CD4-positive, alpha-beta memory T cell (primary cell): ENCODE results near the gene THSD4. TPM values are rescaled to one million over a fixed set of nuclear protein-coding genes. Genes with fewer than 3 reads are reported as not detected.

Experiments used
- CTCF ChIA-PET: fragments of 350-600 bp; sonication (Branson Sonifier 250); formaldehyde crosslinking; loops from one replicate; lab custom pipeline; 2021; ENCODE audit warnings: inconsistent platforms; ENCODE audit not compliant: partially characterized antibody; lab: Charles Lee
- POLR2A ChIA-PET: fragments of 350-600 bp; sonication (Branson Sonifier 250); formaldehyde crosslinking; loops from one replicate; lab custom pipeline; 2021; ENCODE audit not compliant: partially characterized antibody; lab: Charles Lee
- DNase-seq, 5 donors: peaks; one replicate each; pipeline versions ENCODE4 v3.0.0 to v3.0.0-alpha.2; 2020 to 2022; ENCODE audit warnings: mixed read lengths in 1 of 5
- H3K27ac ChIP-seq: one replicate; pipeline ENCODE4 v1.7.0; 2013; ENCODE audit warnings: low read depth, low read length
- H3K27me3 ChIP-seq: 2 replicates; pipeline ENCODE4 v1.7.0; 2013; ENCODE audit warnings: mild to moderate bottlenecking, low read length, moderate library complexity; ENCODE audit not compliant: insufficient read depth
- H3K36me3 ChIP-seq: 2 replicates; pipeline ENCODE4 v1.7.0; 2013; ENCODE audit warnings: mild to moderate bottlenecking, low read length, moderate library complexity; ENCODE audit not compliant: insufficient read depth
- H3K4me1 ChIP-seq: 2 replicates; pipeline ENCODE4 v1.7.0; 2013; ENCODE audit warnings: mild to moderate bottlenecking, low read length, moderate library complexity; ENCODE audit not compliant: insufficient read depth
- H3K4me3 ChIP-seq, 2 donors: one replicate each; pipeline ENCODE4 v1.7.0; 2013; ENCODE audit warnings: low read length in 2 of 2, mild to moderate bottlenecking in 1 of 2
- H3K9me3 ChIP-seq, 2 donors: one replicate each; pipeline ENCODE4 v1.7.0; 2013; ENCODE audit warnings: low read length in 2 of 2, control low read depth in 1 of 2; ENCODE audit not compliant: control insufficient read depth in 1 of 2
- H3K27ac Mint-ChIP-seq, 7 donors: one replicate each; pipeline ENCODE4 v1.8.0; 2020 to 2021; ENCODE audit warnings: mixed read lengths in 7 of 7, mild to moderate bottlenecking in 6 of 7, inconsistent platforms in 3 of 7, moderate library complexity in 3 of 7
- H3K27me3 Mint-ChIP-seq, 2 donors: one replicate each; pipeline ENCODE4 v1.8.0; 2020 to 2021; ENCODE audit warnings: mixed read lengths in 2 of 2
- H3K36me3 Mint-ChIP-seq, 2 donors: one replicate each; pipeline ENCODE4 v1.8.0; 2020 to 2021; ENCODE audit warnings: mixed read lengths in 2 of 2, inconsistent platforms in 1 of 2, mild to moderate bottlenecking in 1 of 2
- H3K4me1 Mint-ChIP-seq, 4 donors: one replicate each; pipeline ENCODE4 v1.8.0; 2020 to 2021; ENCODE audit warnings: mixed read lengths in 4 of 4, mild to moderate bottlenecking in 1 of 4
- H3K4me3 Mint-ChIP-seq, 8 donors: one replicate each; pipeline ENCODE4 v1.8.0; 2020 to 2021; ENCODE audit warnings: mixed read lengths in 8 of 8, mild to moderate bottlenecking in 7 of 8, moderate library complexity in 6 of 8, inconsistent platforms in 3 of 8
- H3K9me3 Mint-ChIP-seq, 8 donors: one replicate each; pipeline ENCODE4 v1.8.0; 2020 to 2021; ENCODE audit warnings: mixed read lengths in 8 of 8, mild to moderate bottlenecking in 5 of 8, inconsistent platforms in 3 of 8, moderate library complexity in 1 of 8
- intact Hi-C: fragments of 100-400 bp; cut with micrococcal nuclease; formaldehyde crosslinking; loops from one replicate; pipeline ENCODE4 v1.15.1; 2023
- polyA plus RNA-seq, 2 donors: library from polyadenylated mRNA; unstranded; fragments of 300-500 nt; fragmentation: Illumina TruSeq; gene quantifications; one replicate each; pipeline ENCODE4 v1.2.3, GENCODE V29; 2021
- total RNA-seq, 2 experiments: library from RNA; stranded (reverse); gene quantifications; one replicate each; pipeline ENCODE4 v1.2.3, GENCODE V29; 2021

THSD4 gene
- total and polyA plus RNA-seq, 4 experiments from 2014 or later = not detected

- ChIA-PET POLR2A (no interaction called here), CTCF (interaction anchor here (1.9 kb wide), 1 partner anchor 13 kb away, joined by 7 read pairs; no protein-coding TSS in a partner anchor)
- Histone ChIP-seq H3K36me3 (no peaks in the 10 kb centered on the region), H3K9me3 (no peaks in the 10 kb centered on the region), H3K4me3 (no peak overlapping the region), H3K4me1 (no peaks in the 10 kb centered on the region), H3K27ac (no peak overlapping the region), H3K27me3 (no peaks in the 10 kb centered on the region)
- Mint-ChIP-seq H3K27ac (no peak overlapping the region), H3K4me1 (peaks cover 0 to 3% (median 0%) of the 10 kb centered on the region in 4 donors), H3K36me3 (no peaks in the 10 kb centered on the region), H3K9me3 (peaks cover 0 to 22% (median 12%) of the 10 kb centered on the region in 8 donors), H3K27me3 (peaks cover 10 to 12% of the 10 kb centered on the region in 2 donors), H3K4me3 (no peak overlapping the region)
- no peak for DNase-seq
- intact Hi-C loops = no loop called here
Observed at GRCh38 chr15:71756599-71757352, 641.5 kb downstream of the THSD4 start.

GRCh38 chr15:71757741-71758530 lies 642.7 kb downstream of the THSD4 start:
- no peaks in the 10 kb centered on the region for H3K9me3 ChIP-seq
- Mint-ChIP-seq H3K36me3 (no peaks in the 10 kb centered on the region), H3K4me3 (no peak overlapping the region), H3K9me3 (peaks cover 0 to 25% (median 15%) of the 10 kb centered on the region in 8 donors), H3K4me1 (no peaks in the 10 kb centered on the region), H3K27me3 (peaks cover 13 to 16% of the 10 kb centered on the region in 2 donors), H3K27ac (no peak overlapping the region)
- no peak overlapping the region for H3K4me3 ChIP-seq
- H3K27ac ChIP-seq = no peak overlapping the region
- CTCF ChIA-PET = interaction anchor here (1.9 kb wide), 1 partner anchor 14 kb away, joined by 7 read pairs; no protein-coding TSS in a partner anchor
- no peak for DNase-seq
- no peaks in the 10 kb centered on the region for H3K36me3 ChIP-seq
- no peaks in the 10 kb centered on the region for H3K4me1 ChIP-seq
- POLR2A ChIA-PET = no interaction called here
- no peaks in the 10 kb centered on the region for H3K27me3 ChIP-seq
- intact Hi-C loops = no loop called here

- H3K27ac Mint-ChIP-seq = no peak overlapping the region
- ChIA-PET CTCF (no interaction called here), POLR2A (no interaction called here)
- DNase-seq = no peak
- H3K4me3 Mint-ChIP-seq = no peak overlapping the region
- H3K4me1 ChIP-seq = no peaks in the 10 kb centered on the region
- no peaks in the 10 kb centered on the region for H3K9me3 ChIP-seq
- no peaks in the 10 kb centered on the region for H3K27me3 ChIP-seq
- no peaks in the 10 kb centered on the region for H3K36me3 ChIP-seq
- no peak overlapping the region for H3K27ac ChIP-seq
- intact Hi-C loops = no loop called here
- no peaks in the 10 kb centered on the region for H3K4me1 Mint-ChIP-seq
- H3K4me3 ChIP-seq = no peak overlapping the region
- no peaks in the 10 kb centered on the region for H3K36me3 Mint-ChIP-seq
- peaks cover 0 to 25% (median 15%) of the 10 kb centered on the region in 8 donors for H3K9me3 Mint-ChIP-seq
- peaks cover 13 to 16% of the 10 kb centered on the region in 2 donors for H3K27me3 Mint-ChIP-seq
Observed at GRCh38 chr15:71758711-71759110, 643.4 kb downstream of the THSD4 start.

- Histone ChIP-seq H3K9me3 (no peaks in the 10 kb centered on the region), H3K27me3 (peaks cover 3% of the 10 kb centered on the region), H3K4me1 (no peaks in the 10 kb centered on the region), H3K36me3 (no peaks in the 10 kb centered on the region), H3K4me3 (no peak overlapping the region), H3K27ac (no peak overlapping the region)
- H3K27me3 Mint-ChIP-seq = peaks cover 6 to 14% of the 10 kb centered on the region in 2 donors
- no peak overlapping the region for H3K27ac Mint-ChIP-seq
- CTCF ChIA-PET = no interaction called here
- H3K4me1 Mint-ChIP-seq = no peaks in the 10 kb centered on the region
- POLR2A ChIA-PET = no interaction called here
- H3K36me3 Mint-ChIP-seq = no peaks in the 10 kb centered on the region
- peaks cover 0 to 25% (median 13%) of the 10 kb centered on the region in 8 donors for H3K9me3 Mint-ChIP-seq
- DNase-seq = no peak
- no peak overlapping the region for H3K4me3 Mint-ChIP-seq
- intact Hi-C loops = no loop called here
Observed at GRCh38 chr15:71760852-71761251, 645.6 kb downstream of the THSD4 start.

- Mint-ChIP-seq H3K36me3 (no peaks in the 10 kb centered on the region), H3K27ac (no peak overlapping the region), H3K9me3 (peaks cover 0 to 25% (median 13%) of the 10 kb centered on the region in 8 donors), H3K27me3 (peaks cover 2 to 15% of the 10 kb centered on the region in 2 donors), H3K4me1 (no peaks in the 10 kb centered on the region), H3K4me3 (no peak overlapping the region)
- intact Hi-C loops = no loop called here
- Histone ChIP-seq H3K27ac (no peak overlapping the region), H3K27me3 (peaks cover 3% of the 10 kb centered on the region), H3K9me3 (no peaks in the 10 kb centered on the region), H3K4me3 (no peak overlapping the region), H3K36me3 (no peaks in the 10 kb centered on the region), H3K4me1 (no peaks in the 10 kb centered on the region)
- POLR2A ChIA-PET = no interaction called here
- DNase-seq = no peak
- CTCF ChIA-PET = no interaction called here
Observed at GRCh38 chr15:71761649-71762048, 646.4 kb downstream of the THSD4 start.

GRCh38 chr15:71768184-71768583 lies 652.9 kb downstream of the THSD4 start:
- intact Hi-C loops = no loop called here
- no peak overlapping the region for H3K27ac Mint-ChIP-seq
- CTCF ChIA-PET = no interaction called here
- no peak overlapping the region for H3K4me3 Mint-ChIP-seq
- H3K9me3 Mint-ChIP-seq = peaks cover 0 to 3% (median 0%) of the 10 kb centered on the region in 8 donors
- no peaks in the 10 kb centered on the region for H3K4me1 Mint-ChIP-seq
- H3K4me3 ChIP-seq = no peak overlapping the region
- no peaks in the 10 kb centered on the region for H3K9me3 ChIP-seq
- H3K36me3 Mint-ChIP-seq = no peaks in the 10 kb centered on the region
- no peaks in the 10 kb centered on the region for H3K36me3 ChIP-seq
- H3K27ac ChIP-seq = no peak overlapping the region
- POLR2A ChIA-PET = no interaction called here
- H3K4me1 ChIP-seq = no peaks in the 10 kb centered on the region
- H3K27me3 Mint-ChIP-seq = peaks cover 7 to 19% of the 10 kb centered on the region in 2 donors
- peaks cover 3% of the 10 kb centered on the region for H3K27me3 ChIP-seq
- DNase-seq = no peak

- CTCF ChIA-PET = interaction anchor here (1.0 to 2.3 kb wide), 3 partner anchors 8 to 400 kb away, joined by 3 to 9 read pairs (median 8); no protein-coding TSS in a partner anchor
- POLR2A ChIA-PET = no interaction called here
- Mint-ChIP-seq H3K4me3 (no peak overlapping the region), H3K36me3 (no peaks in the 10 kb centered on the region), H3K9me3 (no peaks in the 10 kb centered on the region), H3K27ac (no peak overlapping the region), H3K4me1 (no peaks in the 10 kb centered on the region), H3K27me3 (peaks cover 4 to 7% of the 10 kb centered on the region in 2 donors)
- Histone ChIP-seq H3K27ac (no peak overlapping the region), H3K4me3 (no peak overlapping the region), H3K27me3 (no peaks in the 10 kb centered on the region), H3K9me3 (no peaks in the 10 kb centered on the region), H3K4me1 (no peaks in the 10 kb centered on the region), H3K36me3 (no peaks in the 10 kb centered on the region)
- no peak for DNase-seq
- intact Hi-C loops = no loop called here
Observed at GRCh38 chr15:71773206-71773859, 658.1 kb downstream of the THSD4 start.
